Activated CD8-positive, alpha-beta memory T cell treated with anti-CD3 and anti-CD28 coated beads for 24 hours (primary cell): ENCODE data around the gene KIF5A.
A peak's percentile ranks its signal among the peaks of the same experiment; 100 is the strongest.

ENCODE experiments used
- DNase-seq: peaks from one replicate; pipeline ENCODE4 v3.0.0-alpha.2; 2020

The KIF5A gene

GRCh38 chr12:57520053-57520818, 29.6 kb upstream of the KIF5A start, which contains the start of gene DDIT3:
Gene DDIT3, minus strand, starts transcription at chr12:57520514. Its CDS starts 3,108 bp downstream, at chr12:57517406.
- peak; percentile 99 for DNase-seq

GRCh38 chr12:57521525-57522010, 28.3 kb upstream of the KIF5A start:
- peak; percentile 73 for DNase-seq

GRCh38 chr12:57522011-57522886, 27.6 kb upstream of the KIF5A start, which contains the start of gene MBD6:
Gene MBD6, plus strand, starts transcription at chr12:57522824. Its CDS starts 1,480 bp downstream, at chr12:57524304.
- DNase-seq: peak; percentile 95

GRCh38 chr12:57522887-57523705, 26.7 kb upstream of the KIF5A start:
- peak; percentile 78 for DNase-seq

- no peak for DNase-seq
Measured at GRCh38 chr12:57523706-57524614, 25.9 kb upstream of the KIF5A start.

- DNase-seq: no peak
Measured at GRCh38 chr12:57524814-57525614, 24.8 kb upstream of the KIF5A start.

- no peak for DNase-seq
Measured at GRCh38 chr12:57525615-57526383, 24.0 kb upstream of the KIF5A start.

- DNase-seq: no peak
Measured at GRCh38 chr12:57526477-57527126, 23.2 kb upstream of the KIF5A start.

GRCh38 chr12:57527184-57527583, 22.7 kb upstream of the KIF5A start:
- DNase-seq: no peak

GRCh38 chr12:57528176-57528575, 21.7 kb upstream of the KIF5A start:
- no peak for DNase-seq

- DNase-seq: no peak
Measured at GRCh38 chr12:57528831-57529555, 20.9 kb upstream of the KIF5A start.

- DNase-seq: no peak
Measured at GRCh38 chr12:57529831-57530230, 20.0 kb upstream of the KIF5A start.

- DNase-seq: no peak
Measured at GRCh38 chr12:57530396-57531142, 19.3 kb upstream of the KIF5A start.

- no peak for DNase-seq
Measured at GRCh38 chr12:57531836-57532235, 18.0 kb upstream of the KIF5A start.

- no peak for DNase-seq
Measured at GRCh38 chr12:57533108-57533507, 16.7 kb upstream of the KIF5A start.

- DNase-seq: no peak
Measured at GRCh38 chr12:57534250-57534649, 15.6 kb upstream of the KIF5A start.

- no peak for DNase-seq
Measured at GRCh38 chr12:57534991-57535543, 14.8 kb upstream of the KIF5A start.
